Measurements from ENCODE around the gene VPS52.
A peak's percentile ranks its signal among the peaks of the same experiment; 100 is the strongest.

The VPS52 gene

DNA sequence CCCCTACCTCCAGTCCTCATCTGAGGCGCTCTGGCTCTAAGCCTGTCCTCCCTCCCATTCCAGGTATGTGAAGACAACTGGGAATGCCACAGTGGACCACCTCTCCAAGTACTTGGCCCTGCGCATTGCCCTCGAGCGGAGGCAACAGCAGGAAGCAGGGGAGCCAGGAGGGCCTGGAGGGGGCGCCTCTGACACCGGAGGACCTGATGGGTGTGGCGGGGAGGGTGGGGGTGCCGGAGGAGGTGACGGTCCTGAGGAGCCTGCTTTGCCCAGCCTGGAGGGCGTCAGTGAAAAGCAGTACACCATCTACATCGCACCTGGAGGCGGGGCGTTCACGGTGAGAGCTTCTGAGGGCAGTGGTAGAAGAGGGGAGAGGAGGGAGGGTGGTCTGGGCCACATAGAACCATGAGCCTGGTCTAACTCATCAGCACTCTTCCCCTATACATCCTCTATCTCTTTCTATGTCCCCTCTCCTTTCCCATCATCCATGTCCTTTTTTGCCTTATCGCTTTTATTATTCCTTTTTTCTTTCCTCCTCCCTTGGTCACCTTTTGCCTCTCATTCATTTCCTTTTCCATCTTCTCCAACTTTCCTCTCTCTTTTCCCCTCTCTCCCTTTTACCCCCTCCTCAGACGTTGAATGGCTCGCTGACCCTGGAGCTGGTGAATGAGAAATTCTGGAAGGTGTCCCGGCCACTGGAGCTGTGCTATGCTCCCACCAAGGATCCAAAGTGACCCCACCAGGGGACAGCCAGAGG is 59.8 kb downstream of the VPS52 start:
- TF ChIP-seq POLR2A (IDR thresholded peaks at IDR 0.05; ENCODE audit: extremely low read depth, insufficient read length), result no peak
- TF ChIP-seq, protein P1, sequence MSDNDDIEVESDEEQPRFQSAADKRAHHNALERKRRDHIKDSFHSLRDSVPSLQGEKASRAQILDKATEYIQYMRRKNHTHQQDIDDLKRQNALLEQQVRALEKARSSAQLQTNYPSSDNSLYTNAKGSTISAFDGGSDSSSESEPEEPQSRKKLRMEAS (IDR thresholded peaks at IDR 0.05; ENCODE audit: low read depth, low read length), result no peak
- TF ChIP-seq MYC (IDR thresholded peaks at IDR 0.05; ENCODE audit: low read depth, low read length), result no peak
- TF ChIP-seq, protein P2, sequence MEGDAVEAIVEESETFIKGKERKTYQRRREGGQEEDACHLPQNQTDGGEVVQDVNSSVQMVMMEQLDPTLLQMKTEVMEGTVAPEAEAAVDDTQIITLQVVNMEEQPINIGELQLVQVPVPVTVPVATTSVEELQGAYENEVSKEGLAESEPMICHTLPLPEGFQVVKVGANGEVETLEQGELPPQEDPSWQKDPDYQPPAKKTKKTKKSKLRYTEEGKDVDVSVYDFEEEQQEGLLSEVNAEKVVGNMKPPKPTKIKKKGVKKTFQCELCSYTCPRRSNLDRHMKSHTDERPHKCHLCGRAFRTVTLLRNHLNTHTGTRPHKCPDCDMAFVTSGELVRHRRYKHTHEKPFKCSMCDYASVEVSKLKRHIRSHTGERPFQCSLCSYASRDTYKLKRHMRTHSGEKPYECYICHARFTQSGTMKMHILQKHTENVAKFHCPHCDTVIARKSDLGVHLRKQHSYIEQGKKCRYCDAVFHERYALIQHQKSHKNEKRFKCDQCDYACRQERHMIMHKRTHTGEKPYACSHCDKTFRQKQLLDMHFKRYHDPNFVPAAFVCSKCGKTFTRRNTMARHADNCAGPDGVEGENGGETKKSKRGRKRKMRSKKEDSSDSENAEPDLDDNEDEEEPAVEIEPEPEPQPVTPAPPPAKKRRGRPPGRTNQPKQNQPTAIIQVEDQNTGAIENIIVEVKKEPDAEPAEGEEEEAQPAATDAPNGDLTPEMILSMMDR (IDR thresholded peaks at IDR 0.05; ENCODE audit: low read depth, low read length), result no peak
- no peak overlapping the region for H3K4me3 ChIP-seq (ENCODE audit: low read depth, low read length)
- peak; percentile 12 for DNase-seq (ENCODE audit: low read depth)

DNA sequence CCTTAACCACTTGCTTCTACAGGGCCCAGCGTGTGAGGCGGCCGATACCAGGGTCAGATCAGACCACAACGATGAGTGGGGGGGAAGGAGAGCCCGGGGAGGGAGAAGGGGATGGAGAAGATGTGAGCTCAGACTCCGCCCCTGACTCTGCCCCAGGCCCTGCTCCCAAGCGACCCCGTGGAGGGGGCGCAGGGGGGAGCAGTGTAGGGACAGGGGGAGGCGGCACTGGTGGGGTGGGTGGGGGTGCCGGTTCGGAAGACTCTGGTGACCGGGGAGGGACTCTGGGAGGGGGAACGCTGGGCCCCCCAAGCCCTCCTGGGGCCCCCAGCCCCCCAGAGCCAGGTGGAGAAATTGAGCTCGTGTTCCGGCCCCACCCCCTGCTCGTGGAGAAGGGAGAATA is 60.5 kb downstream of the VPS52 start:
- H3K4me3 ChIP-seq (ENCODE audit: low read depth, low read length), result no peak overlapping the region
- no peak for DNase-seq (ENCODE audit: low read depth)
- TF ChIP-seq, protein P1 (IDR thresholded peaks at IDR 0.05; ENCODE audit: low read depth, low read length), result no peak
- TF ChIP-seq, protein P2 (IDR thresholded peaks at IDR 0.05; ENCODE audit: low read depth, low read length), result no peak
- no peak for TF ChIP-seq MYC (IDR thresholded peaks at IDR 0.05; ENCODE audit: low read depth, low read length)
- no peak for TF ChIP-seq POLR2A (IDR thresholded peaks at IDR 0.05; ENCODE audit: extremely low read depth, insufficient read length)

DNA sequence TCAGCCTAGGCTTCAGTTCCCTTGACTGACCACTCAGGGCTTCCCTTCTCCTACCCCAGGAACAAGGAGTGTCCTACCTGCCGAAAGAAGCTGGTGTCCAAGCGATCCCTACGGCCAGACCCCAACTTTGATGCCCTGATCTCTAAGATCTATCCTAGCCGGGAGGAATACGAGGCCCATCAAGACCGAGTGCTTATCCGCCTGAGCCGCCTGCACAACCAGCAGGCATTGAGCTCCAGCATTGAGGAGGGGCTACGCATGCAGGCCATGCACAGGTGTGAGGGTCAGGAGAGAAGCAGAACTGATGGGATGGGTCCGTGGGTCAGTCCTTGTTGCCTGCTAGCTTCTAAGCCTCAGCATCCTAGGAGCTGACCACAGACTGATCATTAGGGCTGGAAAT is 61.8 kb downstream of the VPS52 start:
- TF ChIP-seq MYC (IDR thresholded peaks at IDR 0.05; ENCODE audit: low read depth, low read length) (no peak), POLR2A (IDR thresholded peaks at IDR 0.05; ENCODE audit: extremely low read depth, insufficient read length) (no peak)
- H3K4me3 ChIP-seq (ENCODE audit: low read depth, low read length), result no peak overlapping the region
- no peak for DNase-seq (ENCODE audit: low read depth)

DNA sequence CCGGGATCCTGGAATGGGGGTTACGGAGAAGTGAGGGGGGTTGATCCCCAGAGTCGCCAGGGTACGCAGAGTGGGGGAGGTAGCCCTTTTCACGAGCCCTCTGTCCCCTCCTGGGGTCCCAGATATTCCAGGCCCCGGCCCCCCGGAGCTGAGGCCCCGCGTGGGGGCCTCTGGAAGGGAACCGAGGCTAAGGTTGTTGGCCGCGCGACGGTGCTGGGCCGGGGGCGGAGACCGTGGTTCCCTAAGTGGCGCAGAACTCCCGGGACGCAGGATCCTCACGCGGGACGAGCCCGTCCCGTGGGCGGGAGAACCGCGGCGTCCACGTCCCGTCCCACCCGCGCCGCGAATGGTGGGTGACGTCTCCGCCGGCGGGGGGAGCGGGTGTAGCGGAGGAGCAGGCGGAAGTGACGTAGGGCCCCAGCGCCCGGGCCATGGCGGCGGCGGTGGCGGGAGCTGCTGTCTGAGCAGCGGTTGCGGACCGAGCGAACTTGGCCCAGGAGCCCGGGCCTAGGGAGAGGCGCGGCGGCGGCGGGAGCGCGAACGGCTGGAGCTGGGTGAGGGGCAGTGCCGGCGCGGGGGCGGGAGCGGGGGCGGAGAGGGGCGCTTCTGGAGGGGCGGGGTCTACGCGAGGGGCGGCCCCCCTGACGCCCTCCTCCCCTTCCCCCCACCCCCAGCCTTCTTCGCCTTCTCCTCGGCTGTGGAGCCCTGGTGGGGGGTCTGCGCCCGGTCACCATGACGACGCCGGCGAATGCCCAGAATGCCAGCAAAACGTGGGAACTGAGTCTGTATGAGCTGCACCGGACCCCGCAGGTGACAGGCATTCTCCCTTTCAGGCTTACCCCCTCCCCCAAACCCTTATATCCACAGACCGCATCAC is 63.3 kb downstream of the VPS52 start, which contains the start of gene RING1:
RING1 (plus strand) TSS at position 410 of the 877 bp plus-strand sequence; CDS start at position 733, 323 bp downstream.
- TF ChIP-seq MYC (IDR thresholded peaks at IDR 0.05; ENCODE audit: low read depth, low read length) (no peak), POLR2A (IDR thresholded peaks at IDR 0.05; ENCODE audit: extremely low read depth, insufficient read length) (peak; percentile 83)
- TF ChIP-seq, protein P1 (IDR thresholded peaks at IDR 0.05; ENCODE audit: low read depth, low read length), result peak; percentile 6; the same call in 1 of the 2 replicates
- peak within 1 kb of the TSS; percentile 89 for H3K4me3 ChIP-seq (ENCODE audit: low read depth, low read length)
- DNase-seq (ENCODE audit: low read depth), result peak; percentile 82

DNA sequence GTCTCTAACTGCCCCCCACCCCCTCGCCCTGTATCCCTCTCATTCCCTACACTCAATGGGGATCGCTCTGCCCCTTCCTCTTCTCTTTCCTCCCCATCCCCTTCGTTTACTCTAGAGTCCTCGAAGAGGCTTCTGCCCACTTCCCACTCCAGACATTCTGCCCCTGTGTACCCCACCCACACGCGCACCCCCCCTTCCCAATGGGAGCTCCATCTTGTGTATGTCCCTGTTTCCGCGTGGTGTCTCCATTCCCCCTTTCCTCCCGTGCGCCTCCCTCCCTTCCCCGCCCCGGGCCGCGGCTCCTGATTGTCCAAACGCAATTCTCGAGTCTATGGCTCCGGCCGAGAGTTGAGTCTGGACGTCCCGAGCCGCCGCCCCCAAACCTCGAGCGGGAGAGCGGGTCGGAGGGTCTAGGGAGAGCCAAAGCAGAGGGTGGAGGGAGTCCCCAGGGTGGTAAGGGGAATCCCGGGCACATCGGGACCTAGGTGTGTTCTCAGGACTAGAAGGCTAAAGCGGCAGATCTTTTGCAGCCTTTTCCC is 64.1 kb downstream of the VPS52 start:
- H3K4me3 ChIP-seq (ENCODE audit: low read depth, low read length), result peak overlapping the region; percentile 89
- DNase-seq (ENCODE audit: low read depth), result peak; percentile 53
- TF ChIP-seq, protein P1 (IDR thresholded peaks at IDR 0.05; ENCODE audit: low read depth, low read length), result no peak
- no peak for TF ChIP-seq MYC (IDR thresholded peaks at IDR 0.05; ENCODE audit: low read depth, low read length)
- no peak for TF ChIP-seq POLR2A (IDR thresholded peaks at IDR 0.05; ENCODE audit: extremely low read depth, insufficient read length)
- TF ChIP-seq, protein P2 (IDR thresholded peaks at IDR 0.05; ENCODE audit: low read depth, low read length), result no peak

DNA sequence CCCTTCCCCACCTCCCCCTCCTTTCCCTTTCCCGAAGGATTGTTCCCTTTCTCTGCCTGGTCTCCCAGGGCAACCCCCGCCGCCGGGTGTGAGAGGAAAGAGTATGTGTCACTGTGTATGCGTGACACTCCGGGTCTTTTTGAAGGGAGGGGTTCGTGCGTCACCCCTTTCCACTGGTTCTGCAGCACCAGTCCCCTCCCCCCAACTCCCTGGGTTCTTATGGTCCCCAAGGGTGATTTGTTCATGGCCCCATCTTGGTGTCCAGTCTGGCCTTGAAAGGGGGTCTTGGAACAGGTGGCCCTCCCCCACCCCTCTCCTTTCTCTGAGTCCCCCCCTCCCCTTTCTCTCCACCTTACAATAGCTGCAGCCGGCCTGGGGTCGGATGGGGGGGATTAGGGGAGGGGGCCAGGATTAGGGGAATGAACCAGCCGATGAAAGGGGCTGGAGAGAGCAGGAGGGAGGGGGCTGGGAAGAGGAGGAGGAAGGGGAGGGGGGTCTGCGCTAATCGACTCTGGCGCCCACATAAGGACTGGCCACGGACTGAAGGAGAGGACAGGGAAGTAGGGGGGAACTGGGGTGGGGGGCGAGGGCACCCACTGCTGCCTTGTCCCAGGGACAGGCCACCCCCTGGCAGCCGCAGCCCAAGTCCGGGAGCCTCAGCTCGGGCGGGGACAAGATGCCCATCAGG is 64.7 kb downstream of the VPS52 start:
- no peak for DNase-seq (ENCODE audit: low read depth)
- peak overlapping the region; percentile 89 for H3K4me3 ChIP-seq (ENCODE audit: low read depth, low read length)

More for the DNA sequence above, 64.7 kb downstream of the VPS52 start:
- TF ChIP-seq, protein P1 (IDR thresholded peaks at IDR 0.05; ENCODE audit: low read depth, low read length), result no peak
- TF ChIP-seq POLR2A (IDR thresholded peaks at IDR 0.05; ENCODE audit: extremely low read depth, insufficient read length), result no peak
- TF ChIP-seq MYC (IDR thresholded peaks at IDR 0.05; ENCODE audit: low read depth, low read length), result no peak
- TF ChIP-seq, protein P2 (IDR thresholded peaks at IDR 0.05; ENCODE audit: low read depth, low read length), result no peak
